GM06990 (cell line): Measurements from ENCODE around the gene KANSL1.

Experiments
- DNase-seq: peaks from one replicate; pipeline ENCODE4 v3.0.0-alpha.2; 2011; ENCODE audit not compliant: insufficient read length; ENCODE audit errors: extremely low read depth
- H3K27me3 ChIP-seq: replicated peaks from 2 replicates; pipeline ENCODE4 v1.6.0; 2011; ENCODE audit warnings: low read length; ENCODE audit not compliant: control insufficient read depth, insufficient read depth
- H3K36me3 ChIP-seq: 2 replicates; pipeline ENCODE4 v1.5.1; 2011; ENCODE audit warnings: low read length; ENCODE audit not compliant: control insufficient read depth, insufficient read depth
- H3K4me3 ChIP-seq: replicated peaks from 2 replicates; pipeline ENCODE4 v1.5.1; 2011; ENCODE audit warnings: low read depth, mild to moderate bottlenecking, control low read depth, low read length
- CTCF ChIP-seq: IDR thresholded peaks from 2 replicates; pipeline ENCODE4 v1.5.1; 2011; ENCODE audit warnings: low read length, control low read depth, mild to moderate bottlenecking, inconsistent platforms; ENCODE audit not compliant: insufficient read depth, poor library complexity, severe bottlenecking

KANSL1 gene

DNA sequence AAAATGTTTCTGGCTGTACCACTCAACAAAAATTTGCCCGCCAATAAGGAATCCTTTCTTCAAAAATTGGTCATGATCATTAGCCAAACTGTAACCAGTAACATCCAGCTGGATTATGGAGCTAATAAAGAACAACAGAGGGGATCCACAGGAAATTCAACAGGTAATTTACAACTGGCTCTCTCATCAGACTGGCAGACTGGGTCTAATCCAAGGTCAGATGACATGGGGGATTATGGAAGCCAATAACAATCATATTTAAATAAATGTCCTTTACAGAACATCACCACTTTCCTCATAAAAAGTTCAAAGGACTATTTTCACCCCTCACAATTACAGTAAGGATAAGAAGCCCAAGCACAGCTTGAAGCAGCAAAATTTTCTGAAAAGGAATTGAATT lies 66.4 kb downstream of the KANSL1 start:
- no peak for TF ChIP-seq CTCF
- Histone ChIP-seq H3K27me3 (no peaks in the 10 kb centered on the region), H3K36me3 (no peaks in the 10 kb centered on the region; the same call in 1 of the 2 replicates), H3K4me3 (no peak overlapping the region)
- DNase-seq, result no peak

DNA sequence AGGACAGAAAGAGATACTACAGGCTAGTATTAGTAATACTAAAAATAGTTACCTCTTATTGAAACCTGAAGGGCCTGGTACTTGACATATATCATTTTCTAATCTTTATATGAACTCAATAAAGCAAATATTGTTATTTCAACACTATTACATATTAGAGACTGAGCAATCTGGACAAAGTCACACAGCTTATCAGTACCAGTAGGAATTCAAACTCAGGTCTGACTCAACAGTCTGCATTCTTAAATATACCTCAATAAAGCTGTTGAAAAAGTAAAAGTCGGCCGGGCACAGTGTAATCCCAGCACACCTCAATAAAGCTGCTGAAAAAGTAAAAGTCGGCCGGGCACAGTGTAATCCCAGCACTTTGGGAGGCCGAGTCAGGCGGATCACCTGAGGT lies 67.4 kb downstream of the KANSL1 start:
- H3K4me3 ChIP-seq, result no peak overlapping the region
- TF ChIP-seq CTCF, result no peak
- H3K36me3 ChIP-seq, result no peaks in the 10 kb centered on the region; the same call in 1 of the 2 replicates
- DNase-seq, result no peak
- H3K27me3 ChIP-seq, result no peaks in the 10 kb centered on the region

DNA sequence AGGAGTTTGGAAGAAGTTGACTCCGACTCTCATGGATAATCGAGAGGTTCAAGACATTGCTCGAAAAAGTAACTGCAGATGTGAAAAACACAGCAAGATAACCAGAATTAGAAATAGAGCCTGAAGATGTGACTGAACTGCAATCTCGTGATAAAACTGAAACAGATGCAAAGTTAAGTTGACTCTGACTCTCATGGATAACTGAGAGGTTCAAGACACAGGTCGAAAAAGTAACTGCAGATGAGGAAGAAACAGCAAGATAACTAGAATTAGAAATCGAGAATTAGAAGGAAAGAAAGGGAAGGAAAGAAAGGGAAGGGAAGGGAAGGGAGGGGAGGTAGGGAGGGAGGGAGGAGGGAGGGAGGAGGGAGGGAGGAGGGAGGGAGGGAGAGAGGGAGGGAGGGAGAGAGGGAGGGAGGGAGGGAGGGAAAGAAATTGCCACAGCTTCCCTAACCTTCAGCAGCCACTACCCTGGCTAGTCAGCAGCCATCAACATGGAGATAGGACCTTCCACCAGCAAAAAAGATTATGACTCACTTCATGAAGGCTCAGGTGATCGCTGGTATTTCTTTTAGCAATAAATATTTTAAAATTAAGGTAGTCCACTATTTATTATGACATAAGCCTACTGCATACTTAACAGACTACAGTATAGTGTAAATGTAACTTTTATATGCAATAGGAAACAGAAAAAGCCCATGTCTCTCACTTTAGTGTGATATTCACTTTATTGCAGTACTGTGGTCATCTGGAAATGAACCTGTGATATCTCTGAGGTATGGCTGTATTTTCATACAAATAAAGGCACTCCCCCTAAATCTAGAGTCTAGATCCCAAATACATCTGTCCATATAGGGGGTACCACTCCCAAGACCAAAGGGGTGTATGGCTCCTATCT lies 68.3 kb downstream of the KANSL1 start:
- Histone ChIP-seq H3K27me3 (no peaks in the 10 kb centered on the region), H3K36me3 (no peaks in the 10 kb centered on the region; the same call in 1 of the 2 replicates), H3K4me3 (no peak overlapping the region)
- TF ChIP-seq CTCF, result no peak
- DNase-seq, result no peak

GRCh38 chr17:46123607-46124006 lies 69.6 kb downstream of the KANSL1 start:
- no peaks in the 10 kb centered on the region for H3K27me3 ChIP-seq
- DNase-seq, result no peak
- no peaks in the 10 kb centered on the region; the same call in 1 of the 2 replicates for H3K36me3 ChIP-seq
- no peak overlapping the region for H3K4me3 ChIP-seq
- no peak for TF ChIP-seq CTCF

DNA sequence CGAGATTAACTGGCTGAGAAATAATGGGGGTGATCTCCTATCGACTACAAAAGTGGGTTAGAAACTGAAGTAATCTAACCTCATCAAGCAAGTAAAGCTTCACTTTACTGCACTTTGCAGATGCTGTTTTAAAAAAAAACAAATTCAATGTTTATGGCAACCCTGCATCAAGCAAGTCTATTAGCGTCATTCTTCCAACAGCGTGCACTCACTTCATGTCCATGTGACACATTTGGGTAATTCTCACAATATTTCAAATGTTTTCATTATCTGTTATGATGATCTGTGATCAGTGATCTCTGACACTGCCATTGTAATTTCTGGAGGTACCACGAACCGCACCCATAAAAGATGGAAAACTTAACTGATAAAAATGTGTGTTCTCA lies 70.8 kb downstream of the KANSL1 start:
- no peak overlapping the region; the same call in 1 of the 2 replicates for H3K4me3 ChIP-seq
- H3K27me3 ChIP-seq, result no peaks in the 10 kb centered on the region
- DNase-seq, result no peak
- no peak for TF ChIP-seq CTCF
- no peaks in the 10 kb centered on the region; the same call in 1 of the 2 replicates for H3K36me3 ChIP-seq
